Stimulated activated CD4-positive, alpha-beta T cell treated with anti-CD3 and anti-CD28 coated beads, Interleukin-15, amount 100 ng/mL, for 48 hours (primary cell): ENCODE results near the gene CNIH3.

Experiments used
- DNase-seq, 2 donors: peaks; one replicate each; pipeline ENCODE4 v3.0.0-alpha.2; 2020; ENCODE audit warnings: low read depth in 2 of 2

The CNIH3 gene

DNA sequence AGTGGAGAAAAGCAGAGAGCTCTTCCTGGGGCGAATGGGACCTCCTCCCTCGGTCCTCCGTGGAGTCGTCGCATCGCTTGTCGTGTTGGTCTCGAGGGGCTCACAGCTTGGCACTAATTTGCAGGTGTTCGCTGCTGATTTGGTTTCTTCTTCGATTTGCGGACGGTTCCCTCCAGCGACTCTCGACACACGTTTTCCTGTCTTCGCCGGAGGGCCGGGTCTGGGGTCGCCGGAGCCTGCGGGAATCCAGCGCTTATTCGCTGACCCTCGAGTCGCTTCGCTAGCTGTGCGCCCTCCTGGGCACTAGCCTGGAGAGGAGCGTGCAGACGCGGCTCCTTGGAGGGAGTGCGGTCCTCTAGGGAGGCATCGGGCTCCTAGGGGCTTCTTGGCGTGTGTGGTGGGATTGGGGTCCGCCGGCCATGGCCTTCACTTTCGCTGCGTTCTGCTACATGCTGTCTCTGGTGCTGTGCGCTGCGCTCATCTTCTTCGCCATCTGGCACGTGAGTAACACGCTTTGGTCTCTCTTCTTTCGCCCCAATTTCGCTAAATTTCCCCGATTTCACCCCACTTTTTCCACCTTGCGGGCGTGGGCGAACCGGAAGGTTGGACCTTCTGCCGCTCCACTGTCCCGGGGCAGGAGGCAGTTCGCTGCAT, 766 bp downstream of the CNIH3 start:
- no peak for DNase-seq

DNA sequence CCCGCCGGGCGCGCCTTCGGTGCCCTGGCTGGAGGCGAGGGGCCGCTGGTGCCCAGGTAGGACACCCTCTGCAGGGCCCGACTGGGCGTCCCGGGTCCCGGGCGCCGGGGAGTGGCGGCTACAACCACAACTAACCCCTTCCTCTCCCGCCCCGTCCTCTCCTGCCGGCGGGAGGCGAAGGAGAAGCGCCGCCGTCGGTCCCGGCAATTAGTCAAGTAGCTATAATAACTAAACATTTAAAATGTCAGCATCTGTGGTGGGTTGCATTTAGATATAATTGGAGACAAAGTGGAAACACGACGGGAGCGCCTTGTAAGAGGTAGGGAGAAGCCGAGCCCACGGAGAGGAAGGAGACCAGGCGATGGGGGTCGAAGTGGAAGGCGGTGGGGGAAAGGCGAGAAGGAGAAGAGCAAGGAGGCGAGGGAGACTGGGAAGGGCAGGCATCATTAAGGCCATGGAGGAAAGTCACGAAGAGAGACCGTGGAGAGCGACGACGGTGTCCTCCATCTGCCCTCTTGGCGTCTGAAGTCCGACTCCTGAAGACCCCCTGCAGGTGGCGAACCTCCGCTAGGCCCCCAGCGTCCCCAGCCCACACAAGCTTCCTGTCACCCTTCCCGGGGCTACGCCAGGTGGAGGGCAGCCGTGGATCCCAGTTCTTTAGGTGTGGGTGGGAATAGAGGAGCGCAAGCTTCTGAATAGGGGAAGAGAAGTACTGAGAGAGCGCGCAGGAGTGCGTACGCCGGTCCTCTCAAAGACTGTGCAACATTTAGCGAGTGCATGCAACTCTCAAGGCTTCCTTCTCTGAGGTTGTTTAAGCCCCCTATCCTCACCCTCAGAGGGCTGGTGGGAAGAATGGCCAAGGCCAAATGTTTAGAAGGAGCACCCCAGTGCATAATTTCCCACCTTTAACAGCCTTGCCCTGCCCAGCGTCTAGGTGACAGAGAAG, 1.6 kb downstream of the CNIH3 start:
- DNase-seq = no peak

DNA sequence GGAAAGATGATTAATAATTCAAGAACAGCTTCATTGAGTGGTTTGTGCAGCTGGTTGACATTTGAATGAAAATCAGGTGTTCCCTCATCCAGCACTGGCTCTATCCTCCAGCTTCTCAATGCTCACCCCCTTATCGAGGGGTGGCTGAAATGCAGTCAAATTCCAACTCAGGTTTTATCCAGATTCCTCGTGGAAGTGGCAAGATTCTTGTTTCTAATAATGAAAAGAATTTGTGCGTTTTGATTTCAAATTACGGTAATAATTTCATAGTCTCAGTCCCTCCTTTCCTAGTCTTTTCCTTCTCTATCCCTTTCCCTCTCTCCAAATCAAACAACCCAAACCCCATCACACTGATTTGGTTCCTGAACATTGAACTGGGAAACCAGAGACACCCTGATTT, 3.1 kb downstream of the CNIH3 start:
- no peak for DNase-seq

DNA sequence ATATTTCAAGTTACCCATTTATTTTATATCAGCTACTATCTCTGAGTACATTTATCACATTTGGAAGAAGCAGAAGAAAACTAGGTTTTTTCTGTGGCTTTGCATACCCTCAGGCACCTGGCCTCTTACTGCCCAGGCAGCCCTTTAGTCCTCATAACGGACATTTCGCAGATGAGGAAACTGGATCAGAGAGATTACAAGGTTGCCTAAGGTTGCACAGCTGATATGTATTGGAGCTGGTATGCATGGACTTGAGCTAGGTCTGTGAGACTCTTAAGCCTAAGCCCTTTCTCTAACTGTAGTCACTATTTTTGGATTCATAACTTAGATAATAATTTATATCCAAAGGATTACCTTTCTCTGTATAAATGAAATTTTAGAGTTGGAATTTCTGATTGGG, 4.0 kb downstream of the CNIH3 start:
- DNase-seq = no peak

DNA sequence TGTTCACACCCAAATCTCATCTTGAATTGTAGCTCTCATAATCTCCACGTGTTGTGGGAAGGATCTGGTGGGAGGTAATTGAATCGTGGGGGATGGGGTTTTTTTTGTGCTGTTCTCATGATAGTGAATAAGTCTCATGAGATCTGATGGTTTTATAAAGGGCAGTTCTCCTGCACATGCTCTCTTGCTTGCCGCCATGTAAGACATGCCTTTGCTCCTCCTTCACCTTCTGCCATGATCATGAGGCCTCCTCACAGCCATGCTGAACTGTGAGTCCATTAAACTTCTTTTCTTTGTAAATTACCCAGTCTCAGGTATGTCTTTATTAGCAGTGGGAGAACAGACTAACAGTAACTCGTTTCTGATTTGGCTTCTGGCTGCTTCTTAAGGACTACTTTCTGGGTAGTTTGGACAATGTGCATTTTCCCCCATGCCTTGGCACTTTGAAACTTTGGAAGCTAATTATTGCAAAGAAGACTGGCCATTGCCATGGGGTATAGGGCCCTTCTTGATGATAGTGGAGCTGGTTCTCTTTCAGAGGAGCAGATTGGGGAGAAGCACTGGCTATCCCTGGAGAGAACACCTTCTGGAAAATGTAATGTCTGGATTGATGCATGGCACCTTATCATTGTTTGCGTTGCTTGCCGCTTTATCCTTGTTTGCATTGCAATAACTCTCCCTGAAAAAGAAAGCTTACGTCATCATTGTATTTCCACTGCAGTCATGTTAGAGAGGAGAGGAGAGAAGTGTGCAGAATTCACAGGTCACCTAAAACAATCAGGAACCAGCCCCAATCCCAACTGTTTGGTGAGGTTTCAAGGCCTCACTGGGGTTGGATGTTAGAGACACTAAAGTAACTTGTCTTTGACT, 5.9 kb downstream of the CNIH3 start:
- DNase-seq = no peak

DNA sequence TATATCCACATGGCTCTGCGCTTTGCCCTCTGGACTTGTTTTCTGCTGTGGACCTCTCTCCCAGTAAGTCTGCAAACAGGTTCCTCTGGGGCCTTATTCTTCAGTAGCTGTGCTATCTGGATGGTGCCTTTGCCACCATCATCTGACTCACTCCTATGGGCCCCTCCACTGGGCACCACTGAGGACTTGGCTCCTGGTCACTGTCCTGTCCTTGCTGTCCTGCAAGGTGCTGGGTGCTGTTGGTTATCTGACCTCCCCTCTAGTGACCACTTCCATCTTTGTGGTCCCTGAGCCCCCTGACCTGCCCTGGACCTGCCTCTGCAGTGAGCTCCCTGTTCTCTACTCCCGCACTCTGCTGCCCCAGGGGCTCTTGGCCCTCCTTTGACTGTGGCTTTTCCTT, 6.7 kb downstream of the CNIH3 start:
- no peak for DNase-seq

DNA sequence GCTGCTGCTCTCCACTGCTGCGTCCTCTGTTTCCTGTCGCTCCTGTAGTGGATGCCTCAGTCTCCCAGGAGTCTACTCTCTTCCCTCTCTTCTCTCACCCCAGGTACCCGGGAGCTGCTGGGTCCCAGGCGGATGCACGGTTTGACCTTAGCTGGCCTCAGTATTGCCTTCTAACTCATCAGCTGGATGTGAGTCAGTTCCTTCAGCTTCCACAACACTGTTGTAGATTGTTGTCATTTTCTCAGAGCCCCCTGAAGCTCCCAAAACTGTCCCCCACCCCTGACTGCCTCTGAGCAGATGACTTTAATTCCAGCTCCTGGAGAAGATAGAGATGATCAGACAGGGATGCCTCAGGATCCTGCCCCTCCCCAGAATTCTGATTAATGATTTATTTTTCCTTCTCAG, 7.2 kb downstream of the CNIH3 start:
- DNase-seq = no peak

DNA sequence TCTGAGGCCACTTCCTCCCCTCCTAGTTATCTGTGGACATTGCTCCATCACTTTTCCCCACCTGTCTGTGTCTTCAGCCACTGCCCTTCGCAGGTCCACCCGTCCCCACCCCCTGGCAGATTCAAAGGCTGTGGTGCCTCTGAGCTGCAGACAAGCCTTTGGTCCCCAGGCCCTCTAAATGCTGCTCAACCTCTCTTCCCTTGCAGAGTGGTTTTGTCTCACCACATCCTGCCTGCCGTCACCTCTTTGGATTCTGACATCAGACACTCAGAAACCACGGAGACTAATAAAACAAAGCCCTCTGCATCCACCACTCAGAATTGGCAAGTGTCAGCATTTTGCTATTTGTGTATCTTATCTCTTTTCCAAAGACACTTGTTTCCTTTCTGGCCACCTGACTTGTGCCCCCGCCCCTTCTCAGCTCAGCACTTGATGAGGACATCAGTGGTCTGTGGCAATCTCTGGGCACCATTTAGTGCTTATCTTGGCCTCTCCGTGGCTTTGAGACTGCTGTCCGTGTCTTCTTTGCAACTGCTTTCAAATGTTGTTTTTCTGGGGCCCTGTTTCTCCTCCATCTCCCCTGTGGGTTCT, 7.7 kb downstream of the CNIH3 start:
- peak; percentile 55 to 57 for DNase-seq

DNA sequence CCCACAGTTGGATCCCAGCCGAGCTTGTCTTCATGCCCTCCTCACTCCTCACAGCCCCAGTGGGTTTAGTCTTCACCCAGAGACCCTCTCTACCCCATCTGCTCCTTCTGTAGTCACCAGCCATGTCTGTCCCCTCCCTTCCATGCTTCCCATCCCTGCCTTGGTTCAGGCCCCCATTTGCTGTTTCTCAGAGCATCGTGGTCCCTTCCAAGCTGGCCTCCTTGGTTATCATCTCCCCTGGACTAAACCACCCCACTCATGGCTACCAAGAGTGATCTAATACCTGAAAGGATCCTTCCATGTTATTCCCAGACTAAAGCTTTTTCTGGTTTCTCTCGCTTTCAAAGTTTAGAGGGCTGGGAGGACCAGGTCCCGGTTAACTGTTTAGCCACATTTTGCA, 8.3 kb downstream of the CNIH3 start:
- no peak for DNase-seq

DNA sequence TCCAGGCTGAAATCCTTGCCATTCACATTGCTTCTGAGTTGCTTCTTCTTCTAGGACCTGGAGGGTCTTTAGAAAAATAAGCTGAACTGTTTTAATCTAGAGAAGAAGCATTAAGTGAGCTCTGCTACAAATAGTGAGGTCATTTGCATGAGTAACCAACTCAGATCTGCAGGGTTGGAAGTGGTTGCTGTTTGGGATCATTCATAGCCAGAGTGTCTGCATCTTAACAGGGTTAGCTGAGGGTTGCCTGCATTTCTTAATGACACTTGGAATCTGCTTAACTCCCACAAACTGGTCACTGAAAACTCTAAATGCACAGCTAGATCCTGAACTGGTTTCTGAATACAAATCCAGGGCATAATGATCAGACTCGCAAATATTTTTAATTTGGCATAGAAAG, 9.9 kb downstream of the CNIH3 start:
- DNase-seq = no peak

DNA sequence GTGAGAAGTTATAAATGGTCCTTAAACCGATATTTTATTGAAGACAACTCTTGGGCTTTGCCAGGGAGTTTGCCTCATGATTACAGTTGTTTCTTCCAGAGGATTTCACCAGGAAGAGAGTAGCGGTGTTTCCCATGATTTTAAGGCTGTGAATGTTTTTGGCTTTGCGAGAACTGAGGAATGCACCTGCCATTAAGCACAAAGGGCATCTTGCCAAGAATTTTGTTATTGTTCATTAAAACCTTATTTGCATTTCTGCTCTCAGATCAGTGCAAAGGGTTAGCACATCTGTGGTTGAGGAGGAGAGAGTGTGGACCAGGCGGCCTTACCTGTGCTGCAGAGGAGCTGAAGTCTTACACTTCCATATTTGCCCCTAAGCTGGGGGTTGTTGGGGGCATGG, 13.8 kb downstream of the CNIH3 start:
- no peak for DNase-seq

DNA sequence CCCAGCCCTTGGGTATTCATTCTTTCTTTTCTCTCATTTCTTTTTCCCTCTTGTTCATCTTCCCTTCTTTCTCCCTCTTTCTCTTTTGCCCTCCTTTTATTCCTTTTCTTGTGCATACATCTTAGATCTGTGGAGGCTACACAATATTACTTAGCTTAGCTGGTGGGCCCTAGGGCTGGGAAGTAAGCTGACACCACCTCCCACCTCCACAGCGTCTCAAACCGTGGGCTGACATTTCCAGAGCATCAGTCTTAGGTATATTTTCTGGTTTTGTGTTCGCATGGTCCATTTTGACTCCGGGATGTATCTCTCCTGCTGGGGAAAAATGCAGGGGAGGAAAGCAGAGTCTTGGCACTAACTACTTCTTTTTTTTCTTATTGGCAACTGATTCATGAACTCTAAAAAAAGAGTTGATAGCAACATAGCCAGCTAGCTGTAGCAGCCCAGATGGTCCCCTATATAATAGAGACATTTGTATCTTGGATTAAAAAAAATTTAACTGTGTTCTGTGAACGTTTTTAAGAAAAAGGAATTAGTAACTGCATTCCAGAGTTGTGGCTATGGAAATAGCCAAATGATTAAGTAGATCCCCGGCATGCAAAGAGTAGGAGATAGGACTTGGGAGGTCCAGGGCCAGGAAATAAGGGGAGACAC, 15.5 kb downstream of the CNIH3 start:
- DNase-seq = no peak

DNA sequence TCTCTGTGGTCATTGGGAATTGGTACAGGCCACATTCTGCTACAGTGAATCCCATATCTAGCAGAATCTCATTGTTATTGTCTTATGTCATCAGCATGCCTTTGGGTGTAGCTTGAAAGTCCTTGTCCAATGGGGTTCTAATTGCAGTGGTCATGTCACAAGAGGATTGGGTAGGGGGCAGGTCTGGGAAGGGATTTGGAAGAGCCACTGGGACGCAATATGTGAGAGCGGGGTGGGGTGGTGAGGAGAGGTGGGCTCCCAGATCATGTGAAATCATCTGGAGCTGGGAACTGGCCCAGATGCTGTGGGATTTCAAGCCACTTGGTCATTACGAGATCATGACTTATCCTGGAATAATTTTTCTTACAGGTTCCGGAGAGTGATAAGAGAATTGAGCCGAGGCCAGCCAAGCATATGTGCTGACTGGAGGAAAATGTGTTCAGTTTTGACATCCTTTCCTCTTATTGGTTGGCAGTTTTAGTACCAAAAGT, 16.3 kb downstream of the CNIH3 start:
- DNase-seq = no peak

DNA sequence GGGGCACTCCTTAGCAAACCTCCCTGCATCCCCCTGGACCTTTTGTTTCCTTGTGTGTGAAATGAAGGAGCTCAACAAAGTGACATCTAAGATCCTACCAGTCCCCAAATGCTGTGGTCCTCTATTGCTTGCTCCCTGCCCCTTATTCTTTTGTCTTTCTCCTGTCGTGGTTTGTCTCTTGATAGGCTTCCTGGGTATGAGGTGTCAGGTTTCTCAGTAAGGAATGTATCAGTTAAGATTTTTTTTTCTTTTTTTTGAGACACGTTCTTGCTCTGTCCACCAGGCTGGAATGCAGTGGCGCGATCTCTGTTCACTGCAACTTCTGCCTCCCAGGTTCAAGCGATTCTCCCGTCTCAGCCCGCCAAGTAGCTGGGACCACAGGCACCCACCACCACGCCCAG, 16.8 kb downstream of the CNIH3 start:
- DNase-seq = no peak

DNA sequence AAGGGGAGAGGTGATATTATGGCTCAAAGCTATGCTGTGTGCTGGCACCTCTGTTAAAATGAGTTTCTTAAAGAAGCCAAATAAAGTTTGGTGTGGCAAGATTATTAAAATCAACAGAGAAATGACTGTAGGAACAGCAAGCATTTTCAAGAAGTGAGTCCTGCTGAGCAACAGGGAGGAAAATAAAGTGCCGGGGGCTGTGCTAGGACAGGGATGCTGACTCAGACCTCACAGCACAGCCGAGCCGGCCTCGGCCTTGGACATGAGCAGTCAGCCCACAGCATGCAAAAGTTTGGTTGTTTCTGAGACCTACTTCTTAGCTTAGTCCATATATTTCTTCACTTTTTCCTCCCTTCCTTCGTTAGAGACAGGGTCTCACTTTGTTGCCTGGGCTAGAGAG, 19.2 kb downstream of the CNIH3 start:
- DNase-seq = no peak

DNA sequence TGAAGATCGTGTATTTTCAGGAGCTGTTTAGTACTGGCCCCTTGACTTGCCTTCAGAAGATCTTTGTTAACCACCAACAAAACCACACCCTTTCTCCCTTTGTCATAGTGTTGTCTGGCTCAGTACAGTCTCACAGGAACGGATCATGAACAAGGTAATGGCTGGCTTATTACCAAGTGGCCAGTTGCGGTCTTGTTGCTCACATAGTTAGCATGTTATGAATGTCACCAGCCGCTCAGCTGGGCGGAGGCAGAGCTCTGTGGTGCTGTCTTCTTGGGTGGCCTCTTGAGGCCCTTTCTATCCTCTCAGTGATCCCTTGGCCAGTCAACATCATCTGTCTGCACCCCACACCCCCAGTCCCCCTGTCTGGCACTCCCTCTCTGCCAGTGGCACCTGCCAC, 21.4 kb downstream of the CNIH3 start:
- DNase-seq = no peak

DNA sequence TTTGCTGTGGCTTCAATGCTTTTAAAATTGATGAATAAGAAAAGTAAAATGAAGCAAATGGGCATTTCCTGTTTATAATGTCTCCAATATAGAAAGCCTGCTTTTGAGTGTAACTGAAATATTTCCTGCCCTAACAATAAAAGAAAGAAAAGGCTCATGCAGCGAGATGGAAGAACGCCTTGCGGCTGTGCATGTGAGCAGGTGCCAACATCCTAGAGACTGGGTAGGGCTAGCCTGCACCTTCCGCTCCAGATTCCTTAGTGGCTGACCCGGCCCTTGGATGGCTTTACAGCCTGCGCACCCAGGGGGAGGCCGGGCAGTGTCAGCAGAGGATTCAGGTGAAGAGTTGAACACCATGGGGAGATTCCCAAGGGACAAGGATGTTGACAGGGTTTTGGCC, 21.8 kb downstream of the CNIH3 start:
- no peak for DNase-seq

DNA sequence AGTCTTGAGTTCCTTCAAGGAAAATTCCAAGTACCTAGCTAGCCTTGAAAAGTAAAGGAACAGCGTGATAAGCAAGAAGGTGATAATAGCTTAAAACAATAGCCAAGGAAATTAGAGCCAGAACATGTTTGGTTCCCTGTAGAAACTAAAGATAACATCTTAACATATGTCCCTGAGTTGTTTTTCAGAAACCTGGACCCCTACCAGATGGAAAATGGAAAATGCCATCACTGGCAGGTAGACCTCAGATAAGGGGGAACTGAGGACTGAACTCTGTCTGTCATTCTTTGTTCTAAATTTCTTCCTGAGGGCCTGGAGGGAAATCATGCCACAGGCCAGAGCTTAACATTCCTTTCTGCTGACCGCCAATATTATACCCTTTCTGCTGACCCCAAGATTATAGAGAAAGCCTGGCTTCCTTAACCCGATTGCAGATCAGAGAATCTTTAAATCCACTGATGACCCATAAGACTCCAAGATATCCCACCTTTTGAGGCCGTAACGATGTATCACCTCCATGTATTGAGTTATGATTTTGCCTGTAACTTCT, 23.4 kb downstream of the CNIH3 start:
- DNase-seq = no peak

DNA sequence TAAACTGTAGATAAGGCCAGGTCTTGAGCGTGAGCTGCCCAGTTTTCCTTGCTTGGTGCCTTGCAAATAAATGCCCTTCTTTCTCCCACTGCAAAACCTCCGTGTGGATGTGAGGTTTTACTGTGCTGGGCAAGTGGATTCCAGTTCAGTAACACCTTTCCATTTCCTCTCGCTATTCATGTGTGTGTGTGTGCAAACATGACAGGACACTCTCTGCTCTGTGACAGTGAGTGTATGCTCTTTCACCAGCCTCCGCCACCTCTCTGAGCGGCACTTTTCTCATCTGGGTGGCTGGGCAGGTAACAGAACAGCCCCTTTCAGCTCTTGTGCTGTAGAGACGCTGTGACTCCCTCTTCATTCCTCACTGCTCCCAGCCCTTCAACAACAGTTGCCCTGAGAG, 23.9 kb downstream of the CNIH3 start:
- DNase-seq = no peak

DNA sequence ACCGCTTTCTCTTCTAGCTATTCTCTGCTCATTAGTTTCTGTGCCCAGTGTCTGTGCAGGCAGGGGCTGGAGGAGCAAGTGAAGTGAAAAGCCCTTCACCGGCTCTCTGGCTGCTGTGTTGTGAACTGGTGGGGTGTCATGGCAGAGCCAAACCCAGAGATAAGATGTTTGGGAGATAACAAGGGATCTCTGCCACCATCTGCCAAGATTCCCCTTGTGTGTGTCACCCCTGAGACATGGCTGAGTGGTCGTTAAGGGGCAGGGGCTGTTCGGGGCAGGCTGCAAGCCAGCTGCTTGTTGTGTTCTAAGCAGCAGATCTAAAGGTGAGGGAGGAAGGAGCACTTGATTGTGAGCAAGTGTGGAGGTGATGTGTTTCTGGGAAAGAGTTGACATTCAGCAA, 24.5 kb downstream of the CNIH3 start:
- DNase-seq = no peak

DNA sequence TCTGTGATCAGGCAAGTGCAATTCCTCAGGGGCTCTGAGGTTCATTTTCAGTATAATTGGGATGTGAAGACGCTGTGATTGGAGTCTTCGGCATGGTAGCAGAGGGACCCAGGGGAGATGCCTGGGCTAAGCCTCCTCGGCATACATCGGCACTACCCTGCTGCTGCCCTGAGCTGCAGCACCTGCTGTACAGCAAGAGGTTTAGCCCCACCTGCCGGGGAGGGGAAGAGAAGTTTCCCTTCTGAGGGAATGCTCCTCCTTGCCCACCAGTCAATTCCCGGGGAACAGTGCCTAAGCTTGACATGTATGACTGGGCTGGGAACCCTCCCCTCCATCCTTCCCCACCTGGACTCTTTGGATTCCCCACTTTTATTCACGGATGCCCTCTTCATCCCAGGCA, 24.9 kb downstream of the CNIH3 start:
- DNase-seq = no peak
